Left lung (tissue), 10 donors: ENCODE measurements around the gene ZBTB46. TPM values are rescaled to one million over a fixed set of nuclear protein-coding genes. Genes with fewer than 3 reads are reported as not detected.

Source experiments
- ATAC-seq: fragments of 200-7000 bp; cut with Tn5 transposase; one replicate; pipeline ENCODE4 v1.9.1; 2020; ENCODE audit warnings: moderate library complexity
- DNase-seq, 4 donors: peaks; one replicate each; pipeline ENCODE4 v3.0.0-alpha.2; 2013 to 2020
- H3K27ac ChIP-seq, 2 donors: fragments of 200-600 bp; sonication (generic) in 1 of 2; one replicate each; pipeline versions ENCODE4 v1.5.0 to v1.8.0; 2020 to 2021
- H3K27me3 ChIP-seq, 2 donors: fragments of 200-600 bp; sonication (generic) in 1 of 2; one replicate each; pipeline versions ENCODE4 v1.5.0 to v1.8.0; 2020 to 2021
- H3K36me3 ChIP-seq, 2 donors: fragments of 200-600 bp; sonication (generic) in 1 of 2; one replicate each; pipeline versions ENCODE4 v1.5.0 to v1.8.0; 2020 to 2021
- H3K4me1 ChIP-seq, 2 donors: fragments of 200-600 bp; one replicate each; pipeline ENCODE4 v1.8.0; 2021
- H3K4me3 ChIP-seq, 2 donors: fragments of 200-600 bp; sonication (generic) in 1 of 2; one replicate each; pipeline versions ENCODE4 v1.5.0 to v1.8.0; 2020 to 2021; ENCODE audit warnings: mild to moderate bottlenecking in 1 of 2
- H3K9me3 ChIP-seq, 2 donors: fragments of 200-600 bp; sonication (generic) in 1 of 2; one replicate each; pipeline versions ENCODE4 v1.5.0 to v1.8.0; 2020 to 2021
- intact Hi-C, 2 donors: fragments of 100-400 bp; cut with DNase I; formaldehyde crosslinking; loops; one replicate each; pipeline versions ENCODE4 v1.11.2 to v1.14.2; 2022
- polyA plus RNA-seq, 6 donors: library from polyadenylated mRNA; unstranded; fragments of 120-200 nt; gene quantifications; one replicate each; pipeline ENCODE4 v1.2.1, GENCODE V29; 2013; ENCODE audit not compliant: insufficient read length in 6 of 6
- total RNA-seq, 2 donors: library from RNA; stranded (reverse); fragmentation: NEBNext Ultra II Directional; extraction: Animal tissue kit (Norgen Biotek cat#: 25700); gene quantifications; one replicate each; pipeline ENCODE4 v1.2.1, GENCODE V29; 2021
- TF ChIP-seq, protein P1 (sequence below), 2 donors: fragments of 200-600 bp; sonication (generic) in 1 of 2; IDR thresholded peaks; one replicate each; pipeline versions ENCODE4 v1.5.0 to v1.8.0; 2021; ENCODE audit warnings: antibody characterized with exemption in 2 of 2
- donor health status: DM: no; HTN: yes; CAD: no.
- donor health status: DM: no; HTN: no; CAD: no.

Gene ZBTB46
- total and polyA plus RNA-seq, 8 donors, result 9.2 to 16.3 (median 11.7) TPM

- Histone ChIP-seq H3K36me3 (peaks cover 0 to 77% of the 10 kb centered on the region in 2 donors), H3K4me1 (peaks cover 7 to 38% of the 10 kb centered on the region in 2 donors), H3K4me3 (no peak overlapping the region), H3K27me3 (no peaks in the 10 kb centered on the region), H3K9me3 (peaks cover 0 to 9% of the 10 kb centered on the region in 2 donors), H3K27ac (no peak overlapping the region)
- intact Hi-C loops, result no loop called here
- ATAC-seq (no peak), DNase-seq (no peak)
- TF ChIP-seq, protein P1, sequence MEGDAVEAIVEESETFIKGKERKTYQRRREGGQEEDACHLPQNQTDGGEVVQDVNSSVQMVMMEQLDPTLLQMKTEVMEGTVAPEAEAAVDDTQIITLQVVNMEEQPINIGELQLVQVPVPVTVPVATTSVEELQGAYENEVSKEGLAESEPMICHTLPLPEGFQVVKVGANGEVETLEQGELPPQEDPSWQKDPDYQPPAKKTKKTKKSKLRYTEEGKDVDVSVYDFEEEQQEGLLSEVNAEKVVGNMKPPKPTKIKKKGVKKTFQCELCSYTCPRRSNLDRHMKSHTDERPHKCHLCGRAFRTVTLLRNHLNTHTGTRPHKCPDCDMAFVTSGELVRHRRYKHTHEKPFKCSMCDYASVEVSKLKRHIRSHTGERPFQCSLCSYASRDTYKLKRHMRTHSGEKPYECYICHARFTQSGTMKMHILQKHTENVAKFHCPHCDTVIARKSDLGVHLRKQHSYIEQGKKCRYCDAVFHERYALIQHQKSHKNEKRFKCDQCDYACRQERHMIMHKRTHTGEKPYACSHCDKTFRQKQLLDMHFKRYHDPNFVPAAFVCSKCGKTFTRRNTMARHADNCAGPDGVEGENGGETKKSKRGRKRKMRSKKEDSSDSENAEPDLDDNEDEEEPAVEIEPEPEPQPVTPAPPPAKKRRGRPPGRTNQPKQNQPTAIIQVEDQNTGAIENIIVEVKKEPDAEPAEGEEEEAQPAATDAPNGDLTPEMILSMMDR (IDR thresholded peaks at IDR 0.05), result no peak
Measured at GRCh38 chr20:63712191-63712590, 118.9 kb downstream of the ZBTB46 start.

GRCh38 chr20:63711085-63711645 lies 119.9 kb downstream of the ZBTB46 start:
- Histone ChIP-seq H3K4me3 (no peak overlapping the region), H3K4me1 (peaks cover 14 to 48% of the 10 kb centered on the region in 2 donors), H3K27ac (no peak overlapping the region), H3K27me3 (no peaks in the 10 kb centered on the region), H3K9me3 (peaks cover 0 to 9% of the 10 kb centered on the region in 2 donors), H3K36me3 (peaks cover 0 to 73% of the 10 kb centered on the region in 2 donors)
- intact Hi-C loops, result no loop called here
- peak in 1 of 4 donors; percentile 42 for DNase-seq
- TF ChIP-seq, protein P1 (IDR thresholded peaks at IDR 0.05), result no peak
- no peak for ATAC-seq

- H3K27me3 ChIP-seq, result no peaks in the 10 kb centered on the region
- peak overlapping the region in 1 of 2 donors; percentile 100 for H3K4me3 ChIP-seq
- peak in 1 of 4 donors; percentile 52 for DNase-seq
- TF ChIP-seq, protein P1 (IDR thresholded peaks at IDR 0.05), result no peak
- peaks cover 14 to 56% of the 10 kb centered on the region in 2 donors for H3K4me1 ChIP-seq
- H3K27ac ChIP-seq, result no peak overlapping the region
- intact Hi-C loops, result no loop called here
- H3K9me3 ChIP-seq, result no peaks in the 10 kb centered on the region
- ATAC-seq, result no peak
- H3K36me3 ChIP-seq, result peaks cover 0 to 75% of the 10 kb centered on the region in 2 donors
Measured at GRCh38 chr20:63709149-63709527, 121.9 kb downstream of the ZBTB46 start.

- H3K4me1 ChIP-seq, result peaks cover 14 to 56% of the 10 kb centered on the region in 2 donors
- TF ChIP-seq, protein P1 (IDR thresholded peaks at IDR 0.05), result no peak
- ATAC-seq (no peak), DNase-seq (peak in 2 of 4 donors; percentile 33 to 77)
- H3K27me3 ChIP-seq, result no peaks in the 10 kb centered on the region
- peak overlapping the region; percentile 80 to 90 for H3K27ac ChIP-seq
- intact Hi-C loops, result no loop called here
- H3K4me3 ChIP-seq, result peak overlapping the region; percentile 79 to 100
- peaks cover 0 to 75% of the 10 kb centered on the region in 2 donors for H3K36me3 ChIP-seq
- no peaks in the 10 kb centered on the region for H3K9me3 ChIP-seq
Measured at GRCh38 chr20:63708301-63709148, 122.5 kb downstream of the ZBTB46 start.
